WTC11 (cell line): ENCODE measurements around the gene PRSS38. TPM values are rescaled to one million over a fixed set of nuclear protein-coding genes. Genes with fewer than 3 reads are reported as not detected.

Experiments used
- ATAC-seq: fragments of 200-7000 bp; cut with Tn5 transposase; 2 replicates; pipeline ENCODE4 v1.10.0; 2021; ENCODE audit warnings: mild to moderate bottlenecking, moderate library complexity
- CTCF ChIA-PET: fragments of 300-600 bp; sonication (Branson Sonifier 250); formaldehyde crosslinking; loops from one replicate; lab custom pipeline; 2021; ENCODE audit warnings: antibody characterized with exemption; lab: Charles Lee
- POLR2A ChIA-PET: fragments of 350-600 bp; sonication (Branson Sonifier 250); formaldehyde crosslinking; loops from one replicate; lab custom pipeline; 2021; ENCODE audit warnings: antibody characterized with exemption; lab: Charles Lee
- DNase-seq: peaks from one replicate; pipeline ENCODE4 v3.0.0; 2021; ENCODE audit warnings: low spot score
- H3K27ac Mint-ChIP-seq: 2 replicates; pipeline ENCODE4 v1.8.0; 2021; ENCODE audit warnings: mixed read lengths
- H3K27me3 Mint-ChIP-seq: 2 replicates; pipeline ENCODE4 v1.8.0; 2021; ENCODE audit warnings: low read depth, mild to moderate bottlenecking, moderate library complexity, mixed read lengths
- H3K36me3 Mint-ChIP-seq: 2 replicates; pipeline ENCODE4 v1.8.0; 2021; ENCODE audit warnings: mixed read lengths
- H3K4me1 Mint-ChIP-seq: 2 replicates; pipeline ENCODE4 v1.8.0; 2022; ENCODE audit warnings: mixed read lengths
- H3K4me3 Mint-ChIP-seq: 2 replicates; pipeline ENCODE4 v1.8.0; 2021; ENCODE audit warnings: mild to moderate bottlenecking, moderate library complexity, mixed read lengths
- H3K9me3 Mint-ChIP-seq: 2 replicates; pipeline ENCODE4 v1.8.0; 2021; ENCODE audit warnings: mixed read lengths
- CBFB ChIP-seq: sonication (generic); formaldehyde crosslinking; IDR thresholded peaks from 2 replicates; pipeline ENCODE4 v1.8.1; 2022; ENCODE audit warnings: mild to moderate bottlenecking, low read depth, missing genetic modification reagents
- FOXK1 ChIP-seq: sonication (generic); formaldehyde crosslinking; IDR thresholded peaks from 2 replicates; pipeline ENCODE4 v1.8.0; 2022; ENCODE audit warnings: mild to moderate bottlenecking, moderate library complexity, missing genetic modification reagents
- GTF2I ChIP-seq: fragments of 250-450 bp; sonication (Bioruptor Pico); conservative IDR thresholded peaks from 2 replicates; pipeline ENCODE4 v1.4.0; 2021; ENCODE audit warnings: mild to moderate bottlenecking
- HMGXB4 ChIP-seq: sonication (generic); formaldehyde crosslinking; IDR thresholded peaks from 2 replicates; pipeline ENCODE4 v1.8.1; 2023; ENCODE audit warnings: mild to moderate bottlenecking, moderate library complexity, missing genetic modification reagents
- KAT7 ChIP-seq: sonication (generic); formaldehyde crosslinking; IDR thresholded peaks from 2 replicates; pipeline ENCODE4 v1.8.1; 2023; ENCODE audit warnings: missing genetic modification reagents, mild to moderate bottlenecking, borderline replicate concordance
- NFE2L1 ChIP-seq: sonication (generic); formaldehyde crosslinking; IDR thresholded peaks from 2 replicates; pipeline ENCODE4 v1.8.1; 2023; ENCODE audit warnings: missing genetic modification reagents
- NR2C2 ChIP-seq: sonication (generic); formaldehyde crosslinking; IDR thresholded peaks from 2 replicates; pipeline ENCODE4 v1.8.0; 2022; ENCODE audit warnings: mild to moderate bottlenecking, missing genetic modification reagents
- SMAD4 ChIP-seq: sonication (generic); formaldehyde crosslinking; IDR thresholded peaks from 2 replicates; pipeline ENCODE4 v1.8.0; 2022; ENCODE audit warnings: mild to moderate bottlenecking, missing genetic modification reagents
- STAT6 ChIP-seq: sonication (generic); formaldehyde crosslinking; conservative IDR thresholded peaks from 2 replicates; pipeline ENCODE4 v1.8.1; 2023; ENCODE audit warnings: mild to moderate bottlenecking, low read depth, missing genetic modification reagents, moderate library complexity
- TP53 ChIP-seq: sonication (generic); formaldehyde crosslinking; IDR thresholded peaks from 2 replicates; pipeline ENCODE4 v1.8.1; 2023; ENCODE audit warnings: mild to moderate bottlenecking, missing genetic modification reagents
- ZNF671 ChIP-seq: fragments of 250-450 bp; sonication (Bioruptor Pico); IDR thresholded peaks from 2 replicates; pipeline ENCODE4 v1.8.0; 2021; ENCODE audit warnings: mild to moderate bottlenecking
- total RNA-seq: library from RNA; stranded (reverse); gene quantifications from 3 replicates; pipeline ENCODE4 v1.2.3, GENCODE V29; 2021
- TF ChIP-seq, protein P1 (sequence below): sonication (generic); formaldehyde crosslinking; IDR thresholded peaks from 2 replicates; pipeline ENCODE4 v1.8.0; 2022; ENCODE audit warnings: mild to moderate bottlenecking, missing genetic modification reagents
- TF ChIP-seq, protein P2 (sequence below): sonication (generic); formaldehyde crosslinking; conservative IDR thresholded peaks from 2 replicates; pipeline ENCODE4 v1.8.1; 2022; ENCODE audit warnings: mild to moderate bottlenecking, missing genetic modification reagents
- TF ChIP-seq, protein P3 (sequence below): fragments of 250-450 bp; sonication (Bioruptor Pico); IDR thresholded peaks from 2 replicates; pipeline ENCODE4 v2.1.2; 2022; ENCODE audit warnings: mild to moderate bottlenecking, moderate library complexity

Gene PRSS38
- total RNA-seq, 1 experiment from 2014 or later = not detected

DNA sequence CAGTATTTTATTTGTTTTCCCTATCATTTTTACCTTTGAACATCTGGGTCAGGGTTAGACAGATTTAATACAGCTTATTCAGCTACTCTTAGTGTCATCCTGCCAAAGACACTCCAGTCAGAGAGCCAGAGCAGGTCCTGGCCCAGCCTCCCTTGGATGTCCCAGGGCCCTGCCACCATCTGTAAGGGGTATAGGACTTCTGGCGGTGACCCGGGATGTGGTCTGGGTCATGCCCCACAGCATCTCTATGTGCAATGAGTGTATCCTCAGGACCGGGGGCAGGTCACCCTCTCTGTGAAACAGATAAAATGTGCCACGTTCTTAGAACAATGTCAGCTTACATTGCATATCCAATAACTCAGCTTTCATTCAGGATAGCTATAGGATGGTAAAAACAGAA, 37.8 kb upstream of the PRSS38 start (continued):
- TF ChIP-seq KAT7 (CRISPR knock-in tag) (no peak), STAT6 (CRISPR knock-in tag) (no peak), SMAD4 (no peak)

GRCh38 chr1:227778401-227778947, 37.0 kb upstream of the PRSS38 start:
- no peak for ATAC-seq
- no peak for DNase-seq
- H3K4me1 Mint-ChIP-seq = no peaks in the 10 kb centered on the region
- TF ChIP-seq, protein P1, sequence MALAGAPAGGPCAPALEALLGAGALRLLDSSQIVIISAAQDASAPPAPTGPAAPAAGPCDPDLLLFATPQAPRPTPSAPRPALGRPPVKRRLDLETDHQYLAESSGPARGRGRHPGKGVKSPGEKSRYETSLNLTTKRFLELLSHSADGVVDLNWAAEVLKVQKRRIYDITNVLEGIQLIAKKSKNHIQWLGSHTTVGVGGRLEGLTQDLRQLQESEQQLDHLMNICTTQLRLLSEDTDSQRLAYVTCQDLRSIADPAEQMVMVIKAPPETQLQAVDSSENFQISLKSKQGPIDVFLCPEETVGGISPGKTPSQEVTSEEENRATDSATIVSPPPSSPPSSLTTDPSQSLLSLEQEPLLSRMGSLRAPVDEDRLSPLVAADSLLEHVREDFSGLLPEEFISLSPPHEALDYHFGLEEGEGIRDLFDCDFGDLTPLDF (CRISPR knock-in tag) = no peak
- no peak for TF ChIP-seq GTF2I (CRISPR knock-in tag)
- TF ChIP-seq, protein P2, sequence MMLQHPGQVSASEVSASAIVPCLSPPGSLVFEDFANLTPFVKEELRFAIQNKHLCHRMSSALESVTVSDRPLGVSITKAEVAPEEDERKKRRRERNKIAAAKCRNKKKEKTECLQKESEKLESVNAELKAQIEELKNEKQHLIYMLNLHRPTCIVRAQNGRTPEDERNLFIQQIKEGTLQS (CRISPR knock-in tag) = no peak
- no peak for TF ChIP-seq HMGXB4 (CRISPR knock-in tag)
- TF ChIP-seq ZNF671 = no peak
- no peak for TF ChIP-seq CBFB (CRISPR knock-in tag)
- TF ChIP-seq, protein P3, sequence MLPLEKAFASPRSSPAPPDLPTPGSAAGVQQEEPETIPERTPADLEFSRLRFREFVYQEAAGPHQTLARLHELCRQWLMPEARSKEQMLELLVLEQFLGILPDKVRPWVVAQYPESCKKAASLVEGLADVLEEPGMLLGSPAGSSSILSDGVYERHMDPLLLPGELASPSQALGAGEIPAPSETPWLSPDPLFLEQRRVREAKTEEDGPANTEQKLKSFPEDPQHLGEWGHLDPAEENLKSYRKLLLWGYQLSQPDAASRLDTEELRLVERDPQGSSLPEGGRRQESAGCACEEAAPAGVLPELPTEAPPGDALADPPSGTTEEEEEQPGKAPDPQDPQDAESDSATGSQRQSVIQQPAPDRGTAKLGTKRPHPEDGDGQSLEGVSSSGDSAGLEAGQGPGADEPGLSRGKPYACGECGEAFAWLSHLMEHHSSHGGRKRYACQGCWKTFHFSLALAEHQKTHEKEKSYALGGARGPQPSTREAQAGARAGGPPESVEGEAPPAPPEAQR (CRISPR knock-in tag) = no peak
- no peak for TF ChIP-seq TP53 (CRISPR knock-in tag)
- TF ChIP-seq NFE2L1 = no peak
- no peak for TF ChIP-seq FOXK1 (CRISPR knock-in tag)
- no peak overlapping the region for H3K27ac Mint-ChIP-seq
- ChIA-PET POLR2A (no interaction called here), CTCF (interaction anchor here (0.5 to 1.0 kb wide), 3 partner anchors 34 to 175 kb away, joined by 3 to 4 read pairs (median 3); no protein-coding TSS in a partner anchor)
- H3K36me3 Mint-ChIP-seq = peaks cover 4% of the 10 kb centered on the region; the same call in 1 of the 2 replicates
- no peaks in the 10 kb centered on the region for H3K9me3 Mint-ChIP-seq
- no peaks in the 10 kb centered on the region for H3K27me3 Mint-ChIP-seq
- H3K4me3 Mint-ChIP-seq = no peak overlapping the region

DNA sequence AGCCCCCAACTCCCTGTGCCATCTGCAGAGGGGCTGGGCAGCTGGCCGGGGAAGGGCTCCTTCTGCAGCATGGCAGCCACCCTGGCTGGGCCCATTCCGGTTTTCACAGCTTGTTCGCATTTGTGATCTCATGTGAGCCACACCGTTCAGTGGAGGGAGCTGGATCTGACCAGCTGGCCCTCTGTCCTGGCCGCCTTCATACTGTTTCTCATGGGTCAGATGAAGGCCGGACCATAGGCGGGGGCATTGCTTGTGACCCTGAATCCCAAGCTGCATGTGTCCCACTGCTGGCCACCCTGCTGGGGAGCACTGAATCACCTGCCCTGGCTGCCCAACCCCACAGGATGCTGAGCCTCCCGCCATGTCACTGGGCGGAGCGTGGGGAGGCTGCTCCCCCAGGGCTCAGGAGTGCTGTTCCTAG, 36.4 kb upstream of the PRSS38 start:
- DNase-seq (peak; percentile 8), ATAC-seq (no peak)
- Mint-ChIP-seq H3K27me3 (no peaks in the 10 kb centered on the region), H3K4me3 (no peak overlapping the region), H3K4me1 (no peaks in the 10 kb centered on the region), H3K36me3 (peaks cover 4% of the 10 kb centered on the region; the same call in 1 of the 2 replicates), H3K9me3 (no peaks in the 10 kb centered on the region), H3K27ac (no peak overlapping the region)
- ChIA-PET POLR2A (no interaction called here), CTCF (interaction anchor here (0.5 to 1.0 kb wide), 3 partner anchors 34 to 175 kb away, joined by 3 to 4 read pairs (median 3); no protein-coding TSS in a partner anchor)
- TF ChIP-seq NR2C2 (CRISPR knock-in tag) = no peak
